Measurements from ENCODE around the gene TNFAIP8L1.

TNFAIP8L1 gene

GRCh38 chr19:4682417-4683200 is 43.3 kb downstream of the TNFAIP8L1 start:
- DNase-seq = no peak

- DNase-seq = no peak
Observed at GRCh38 chr19:4684312-4685095, 45.2 kb downstream of the TNFAIP8L1 start.

GRCh38 chr19:4686700-4687099 is 47.4 kb downstream of the TNFAIP8L1 start:
- no peak for DNase-seq

GRCh38 chr19:4687396-4687795 is 48.1 kb downstream of the TNFAIP8L1 start:
- no peak for DNase-seq

GRCh38 chr19:4688587-4688986 is 49.3 kb downstream of the TNFAIP8L1 start:
- no peak for DNase-seq

GRCh38 chr19:4689403-4689802 is 50.1 kb downstream of the TNFAIP8L1 start:
- no peak for DNase-seq

GRCh38 chr19:4690361-4690760 is 51.0 kb downstream of the TNFAIP8L1 start:
- DNase-seq = no peak

- no peak for DNase-seq
Observed at GRCh38 chr19:4691373-4691772, 52.1 kb downstream of the TNFAIP8L1 start.

GRCh38 chr19:4692251-4693077 is 53.1 kb downstream of the TNFAIP8L1 start:
- DNase-seq = no peak

GRCh38 chr19:4693078-4693350 is 53.7 kb downstream of the TNFAIP8L1 start:
- no peak for DNase-seq

- DNase-seq = no peak
Observed at GRCh38 chr19:4693471-4694121, 54.3 kb downstream of the TNFAIP8L1 start.

GRCh38 chr19:4694211-4694987 is 55.1 kb downstream of the TNFAIP8L1 start:
- no peak for DNase-seq

- DNase-seq = no peak
Observed at GRCh38 chr19:4695224-4695731, 56.0 kb downstream of the TNFAIP8L1 start.

- DNase-seq = no peak
Observed at GRCh38 chr19:4697304-4697703, 58.0 kb downstream of the TNFAIP8L1 start.

- DNase-seq = no peak
Observed at GRCh38 chr19:4699826-4700692, 60.7 kb downstream of the TNFAIP8L1 start.

GRCh38 chr19:4700693-4700970 is 61.3 kb downstream of the TNFAIP8L1 start:
- no peak for DNase-seq

GRCh38 chr19:4701557-4701956 is 62.2 kb downstream of the TNFAIP8L1 start:
- DNase-seq = no peak

- DNase-seq = no peak
Observed at GRCh38 chr19:4702764-4703163, 63.4 kb downstream of the TNFAIP8L1 start.

- DNase-seq = no peak
Observed at GRCh38 chr19:4703671-4704316, 64.5 kb downstream of the TNFAIP8L1 start.

- DNase-seq = no peak
Observed at GRCh38 chr19:4704317-4704673, 65.0 kb downstream of the TNFAIP8L1 start.

Measured in CD4-positive, alpha-beta T cell treated with Interferon alpha-2 for 1 hour (primary cell).